ENCODE data around the gene CCNH. TPM values are rescaled to one million over a fixed set of nuclear protein-coding genes. Genes with fewer than 3 reads are reported as not detected.

The CCNH gene
- total RNA-seq (100 to 1,000 TPM in 2 of 7 donors, 10 to 100 TPM in 5; 37.8 to 160 (median 49.0) TPM), polyA plus RNA-seq (10 to 100 TPM; 21.7 to 26.0 TPM)
- long read RNA-seq, donor 1, transcript CCNH-203 (9 exons, 1,497 nt): minor isoform, 7 of 74 reads
- long read RNA-seq, donor 1, transcript CCNH-201 (9 exons, 1,378 nt): major isoform, 47 of 74 reads
- long read RNA-seq, donor 1, partial matches to known transcripts: 5 of 74 reads
- long read RNA-seq, donor 1, other reads (novel, unspliced or antisense): 14 of 74 reads
- long read RNA-seq, donor 2, transcript CCNH-201 (9 exons, 1,378 nt): major isoform, 17 of 233 reads
- long read RNA-seq, donor 2, partial matches to known transcripts: 200 of 233 reads
- long read RNA-seq, donor 2, other reads (novel, unspliced or antisense): 11 of 233 reads
- long read RNA-seq, donor 3, transcript CCNH-201 (9 exons, 1,378 nt): major isoform, 14 of 23 reads
- long read RNA-seq, donor 3, partial matches to known transcripts: 0 of 23 reads
- long read RNA-seq, donor 3, other reads (novel, unspliced or antisense): 7 of 23 reads

DNA sequence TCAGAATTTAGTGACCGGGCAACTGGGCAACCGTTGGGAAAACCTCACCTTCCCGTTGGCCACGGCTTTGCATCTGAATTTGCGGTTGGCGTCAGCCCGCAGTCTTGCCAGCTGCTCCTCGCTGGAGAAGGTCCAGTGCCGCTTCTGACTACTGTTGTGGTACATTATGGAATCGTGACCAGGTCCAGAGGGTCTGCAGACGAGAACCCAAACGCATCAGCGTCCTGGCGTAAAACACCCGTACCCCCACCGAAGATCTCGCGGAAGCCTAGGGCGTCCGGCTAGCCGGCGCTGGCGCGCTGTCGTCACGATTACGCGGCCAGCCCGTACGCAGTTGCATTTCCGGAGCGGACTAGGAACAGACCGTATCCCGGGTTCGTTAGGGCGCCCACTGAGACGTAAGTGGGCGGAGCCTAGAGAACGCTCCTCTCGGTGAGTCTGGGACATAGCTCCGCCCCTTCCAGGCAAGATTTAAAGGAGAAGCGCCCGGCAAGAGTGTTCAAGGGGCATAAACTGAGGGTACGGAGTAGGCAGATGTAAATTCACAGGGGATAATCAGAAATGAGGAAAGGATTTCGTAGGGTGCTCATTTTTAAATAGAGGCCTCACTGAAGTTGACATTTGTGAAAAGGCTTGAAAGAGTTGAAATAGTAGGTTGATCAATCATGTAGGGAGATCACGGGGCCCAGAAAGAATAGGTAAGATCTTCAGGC, at the start of gene CCNH:
CCNH (minus strand) TSS at position 301 of the 713 bp plus-strand sequence; CDS start at position 165, 136 bp downstream.
- intact Hi-C loops (cut with DNase I): loop anchor here in 1 of 4 donors (10.0 kb wide), 1 partner anchor 148 kb away; the partner anchor contains the start of gene RASA1

GRCh38 chr5:87457706-87458105, 45.0 kb upstream of the CCNH start:
- Histone ChIP-seq H3K27ac (no peak overlapping the region), H3K4me1 (ENCODE audit: insufficient read depth) (no peaks in the 10 kb centered on the region), H3K36me3 (no peaks in the 10 kb centered on the region), H3K4me3 (no peak overlapping the region), H3K27me3 (no peaks in the 10 kb centered on the region), H3K9me3 (no peaks in the 10 kb centered on the region)
- no peak for DNase-seq
- TF ChIP-seq POLR2A (IDR thresholded peaks at IDR 0.05) (no peak), EP300 (IDR thresholded peaks at IDR 0.05) (no peak)
- TF ChIP-seq, protein P1, sequence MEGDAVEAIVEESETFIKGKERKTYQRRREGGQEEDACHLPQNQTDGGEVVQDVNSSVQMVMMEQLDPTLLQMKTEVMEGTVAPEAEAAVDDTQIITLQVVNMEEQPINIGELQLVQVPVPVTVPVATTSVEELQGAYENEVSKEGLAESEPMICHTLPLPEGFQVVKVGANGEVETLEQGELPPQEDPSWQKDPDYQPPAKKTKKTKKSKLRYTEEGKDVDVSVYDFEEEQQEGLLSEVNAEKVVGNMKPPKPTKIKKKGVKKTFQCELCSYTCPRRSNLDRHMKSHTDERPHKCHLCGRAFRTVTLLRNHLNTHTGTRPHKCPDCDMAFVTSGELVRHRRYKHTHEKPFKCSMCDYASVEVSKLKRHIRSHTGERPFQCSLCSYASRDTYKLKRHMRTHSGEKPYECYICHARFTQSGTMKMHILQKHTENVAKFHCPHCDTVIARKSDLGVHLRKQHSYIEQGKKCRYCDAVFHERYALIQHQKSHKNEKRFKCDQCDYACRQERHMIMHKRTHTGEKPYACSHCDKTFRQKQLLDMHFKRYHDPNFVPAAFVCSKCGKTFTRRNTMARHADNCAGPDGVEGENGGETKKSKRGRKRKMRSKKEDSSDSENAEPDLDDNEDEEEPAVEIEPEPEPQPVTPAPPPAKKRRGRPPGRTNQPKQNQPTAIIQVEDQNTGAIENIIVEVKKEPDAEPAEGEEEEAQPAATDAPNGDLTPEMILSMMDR (IDR thresholded peaks at IDR 0.05): no peak
- intact Hi-C loops (cut with DNase I): no loop called here

More for the DNA sequence above, at the start of gene CCNH:
- Histone ChIP-seq H3K4me3 (peak within 1 kb of the TSS; percentile 75), H3K9me3 (no peaks in the 10 kb centered on the region), H3K27ac (peak within 1 kb of the TSS; percentile 95), H3K36me3 (no peaks in the 10 kb centered on the region), H3K27me3 (no peaks in the 10 kb centered on the region), H3K4me1 (ENCODE audit: insufficient read depth) (no peaks in the 10 kb centered on the region)
- peak; percentile 97 to 99 (median 97) for DNase-seq
- 0% methylated on average over 21 to 46 of the region's 46 CpGs for WGBS, 3 donors
- peak; percentile 96 for TF ChIP-seq EP300 (IDR thresholded peaks at IDR 0.05)
- TF ChIP-seq POLR2A (IDR thresholded peaks at IDR 0.05): peak; percentile 96
- TF ChIP-seq, protein P1 (IDR thresholded peaks at IDR 0.05): no peak

GRCh38 chr5:87453801-87454200, 41.1 kb upstream of the CCNH start:
- no peaks in the 10 kb centered on the region for H3K27me3 ChIP-seq
- intact Hi-C loops (cut with DNase I): no loop called here
- WGBS, 3 donors: 60 to 85% (median 80%) methylated on average over 1 of the region's 1 CpG
- no peaks in the 10 kb centered on the region for H3K36me3 ChIP-seq
- no peaks in the 10 kb centered on the region for H3K4me1 ChIP-seq (ENCODE audit: insufficient read depth)
- no peak for DNase-seq
- no peaks in the 10 kb centered on the region for H3K9me3 ChIP-seq
- H3K4me3 ChIP-seq: no peak overlapping the region
- no peak overlapping the region for H3K27ac ChIP-seq
- TF ChIP-seq EP300 (IDR thresholded peaks at IDR 0.05) (no peak), POLR2A (IDR thresholded peaks at IDR 0.05) (no peak)
- TF ChIP-seq, protein P1 (IDR thresholded peaks at IDR 0.05): no peak

DNA sequence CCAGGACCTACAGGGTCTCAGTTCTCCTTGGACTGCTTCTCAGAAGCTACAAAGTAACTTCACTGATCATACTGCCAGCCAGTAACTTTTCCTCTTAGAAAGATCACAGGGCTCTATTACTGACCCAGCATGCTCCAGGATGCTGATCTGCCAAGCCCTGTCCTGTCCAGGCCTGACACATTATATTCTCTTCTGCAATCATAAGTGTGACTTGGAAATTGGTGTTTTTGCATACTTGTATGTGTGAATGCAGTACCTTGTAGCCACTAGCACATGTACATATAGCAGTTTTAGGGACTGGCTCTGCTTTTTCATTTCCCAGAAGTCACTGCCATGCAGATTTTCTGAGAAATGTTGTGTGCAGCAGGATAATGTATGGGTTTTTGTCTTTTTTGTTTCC, 40.1 kb upstream of the CCNH start:
- intact Hi-C loops (cut with DNase I): no loop called here
- H3K36me3 ChIP-seq: no peaks in the 10 kb centered on the region
- no peak overlapping the region for H3K27ac ChIP-seq
- no peaks in the 10 kb centered on the region for H3K9me3 ChIP-seq
- H3K4me3 ChIP-seq: no peak overlapping the region
- H3K27me3 ChIP-seq: no peaks in the 10 kb centered on the region
- no peak for TF ChIP-seq POLR2A (IDR thresholded peaks at IDR 0.05)
- TF ChIP-seq, protein P1 (IDR thresholded peaks at IDR 0.05): no peak
- TF ChIP-seq EP300 (IDR thresholded peaks at IDR 0.05): no peak
- DNase-seq: no peak
- no peaks in the 10 kb centered on the region for H3K4me1 ChIP-seq (ENCODE audit: insufficient read depth)

Measured in ovary (tissue), 10 donors.